DMS53 treated with DMSO at 0.1 percent for 48 hours (cell line): ENCODE results near the gene CDKAL1.
"Not testable (repeated sequence)": the region's sequence is repeated elsewhere in the genome, so short reads cannot be mapped to it uniquely, and the experiment has no call there.

ENCODE experiments used
- DNase-seq: peaks from one replicate; lab custom pipeline; 2025; ENCODE audit not compliant: unreplicated experiment; lab: John Stamatoyannopoulos, UW

Gene CDKAL1

DNA sequence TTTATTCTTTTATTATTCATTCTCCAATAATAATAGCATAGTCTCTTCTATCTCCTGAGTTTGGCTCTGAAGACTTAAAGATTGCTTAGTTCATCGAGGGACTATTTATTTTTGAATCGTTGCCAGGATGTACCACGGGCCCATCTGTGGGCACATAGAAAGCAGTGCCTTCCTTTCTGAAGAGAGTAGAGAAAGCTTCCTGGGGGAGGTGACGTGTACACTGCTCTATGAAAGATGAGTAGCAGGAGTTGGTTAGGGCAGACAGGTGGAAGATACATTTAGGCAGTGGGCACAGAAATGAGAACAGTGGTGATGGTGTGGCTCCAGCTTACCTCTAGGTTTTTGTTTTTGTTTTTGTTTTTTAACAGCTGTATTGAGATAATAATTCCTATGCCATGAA lies 98.4 kb downstream of the CDKAL1 start:
- DNase-seq, result peak; percentile 12

- no peak for DNase-seq
Observed at GRCh38 chr6:20633566-20634340, 99.5 kb downstream of the CDKAL1 start.

GRCh38 chr6:20639161-20639560 lies 104.9 kb downstream of the CDKAL1 start:
- no peak for DNase-seq

DNA sequence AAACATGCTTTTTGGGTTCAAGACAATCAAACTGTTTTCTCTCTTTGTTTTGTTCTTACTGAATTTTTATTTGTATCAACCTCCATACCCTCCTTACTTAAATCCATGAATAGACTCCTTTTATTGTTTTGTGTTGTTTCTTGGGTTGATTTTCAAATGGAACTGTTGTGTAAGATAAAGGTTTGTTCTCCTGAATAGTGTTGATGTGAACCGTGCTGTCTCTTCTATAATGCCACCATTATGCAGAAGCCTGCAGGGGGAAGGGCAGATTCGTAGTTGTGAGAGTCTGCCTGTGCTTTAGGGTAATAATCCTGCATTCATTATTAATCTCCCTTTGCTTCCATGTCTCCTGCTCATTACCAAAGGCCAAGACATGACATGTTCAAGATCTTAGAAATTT lies 105.9 kb downstream of the CDKAL1 start:
- DNase-seq, result no peak

GRCh38 chr6:20642441-20642840 lies 108.2 kb downstream of the CDKAL1 start:
- no peak for DNase-seq

GRCh38 chr6:20644667-20645370 lies 110.6 kb downstream of the CDKAL1 start:
- DNase-seq, result no peak

DNA sequence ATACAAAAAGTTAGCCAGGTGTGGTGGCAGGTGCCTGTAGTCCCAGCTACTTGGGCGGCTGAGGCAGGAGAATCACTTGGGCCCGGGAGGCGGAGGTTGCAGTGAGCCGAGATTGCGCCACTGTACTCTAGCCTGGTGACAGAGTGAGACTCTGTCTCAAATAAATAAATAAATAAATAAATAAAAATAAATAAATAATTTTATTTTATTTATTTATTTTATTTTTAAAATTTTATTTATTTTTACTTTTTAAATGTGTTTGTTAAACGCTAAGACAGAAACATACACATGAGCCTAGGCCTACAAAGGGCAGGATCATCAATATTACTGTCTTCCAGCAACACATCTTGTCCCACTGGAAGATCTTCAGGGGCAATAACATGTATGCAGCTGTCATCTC lies 111.3 kb downstream of the CDKAL1 start:
- DNase-seq, result not testable (repeated sequence)

DNA sequence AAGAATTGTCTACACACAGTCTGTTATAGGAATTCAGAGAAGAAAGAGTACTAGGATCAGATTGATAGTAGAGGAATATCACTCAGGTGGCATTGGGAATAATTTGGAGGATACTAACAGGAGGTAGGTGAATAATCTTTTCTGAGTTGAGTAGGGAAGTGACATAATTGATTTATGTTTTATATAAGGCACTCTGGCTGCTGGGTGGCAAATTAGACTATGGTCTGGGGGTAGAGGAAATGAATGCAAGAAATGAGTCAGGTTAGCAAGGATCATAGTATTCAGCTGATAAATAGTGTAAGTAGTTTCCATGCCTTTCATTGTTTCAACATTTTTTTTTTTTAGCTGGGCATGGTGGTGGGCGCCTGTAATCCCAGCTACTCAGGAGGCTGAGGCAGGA lies 113.3 kb downstream of the CDKAL1 start:
- no peak for DNase-seq

DNA sequence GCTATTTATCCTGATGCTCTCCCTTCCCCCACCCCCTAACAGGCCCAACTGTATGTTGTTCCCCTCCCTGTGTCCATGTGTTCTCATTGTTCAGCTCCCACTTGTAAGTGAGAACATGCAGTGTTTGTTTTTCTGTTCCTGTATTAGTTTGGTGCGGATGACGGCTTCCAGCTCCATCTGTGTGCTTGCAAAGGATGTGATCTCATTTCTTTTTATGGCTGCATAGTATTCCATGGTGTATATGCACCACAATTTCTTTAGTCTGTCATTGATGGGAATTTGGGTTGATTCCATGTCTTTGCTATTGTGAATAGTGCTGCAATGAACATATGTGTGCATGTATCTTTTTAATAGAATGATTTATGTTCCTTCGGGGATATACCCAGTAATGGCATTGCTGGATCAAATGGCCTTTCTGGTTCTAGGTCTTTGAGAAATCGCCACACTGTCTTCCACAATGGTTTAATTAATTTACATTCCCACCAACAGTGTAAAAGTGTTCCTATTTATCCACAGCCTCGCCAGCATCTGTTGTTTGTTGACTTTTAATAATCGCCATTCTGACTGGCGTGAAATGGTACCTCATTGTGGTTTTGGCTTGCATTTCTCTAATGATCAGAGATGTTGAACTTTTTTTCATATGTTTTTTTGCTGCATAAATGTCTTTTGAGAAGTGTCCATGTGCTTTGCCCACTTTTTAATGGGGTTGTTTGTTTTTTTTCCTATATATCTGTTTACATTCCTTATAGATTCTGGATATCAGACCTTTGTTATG lies 115.6 kb downstream of the CDKAL1 start:
- not testable (repeated sequence) for DNase-seq

GRCh38 chr6:20652299-20653084 lies 118.2 kb downstream of the CDKAL1 start:
- DNase-seq, result no peak

- DNase-seq, result no peak
Observed at GRCh38 chr6:20653085-20653479, 118.8 kb downstream of the CDKAL1 start.

- no peak for DNase-seq
Observed at GRCh38 chr6:20655317-20655716, 121.1 kb downstream of the CDKAL1 start.

DNA sequence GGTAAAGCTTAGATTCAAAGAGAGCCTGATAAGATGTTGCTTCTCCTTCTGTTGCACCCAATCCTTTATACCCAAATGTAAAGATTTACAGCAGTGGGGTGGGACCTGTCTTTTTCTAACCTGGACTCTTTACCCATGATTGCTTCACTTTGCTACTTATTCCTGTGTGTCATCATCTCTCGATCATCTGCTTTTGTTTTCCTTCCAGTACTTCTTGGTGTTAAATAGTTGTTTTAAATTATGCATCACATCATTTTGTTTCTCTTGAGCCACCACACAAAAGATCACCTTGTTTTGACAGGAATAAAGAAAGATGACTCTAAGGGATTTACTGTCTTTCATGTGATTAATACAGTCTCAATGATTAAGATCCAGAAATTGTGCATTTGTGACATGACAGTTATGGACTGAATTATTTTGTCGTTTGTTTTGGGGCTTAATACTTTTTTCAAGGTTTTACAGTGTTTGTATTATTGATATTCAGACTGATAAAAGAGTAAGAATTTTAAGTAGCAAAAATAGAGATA lies 123.1 kb downstream of the CDKAL1 start:
- DNase-seq, result no peak

- no peak for DNase-seq
Observed at GRCh38 chr6:20658053-20658452, 123.8 kb downstream of the CDKAL1 start.

GRCh38 chr6:20658516-20658915 lies 124.3 kb downstream of the CDKAL1 start:
- DNase-seq, result no peak

- no peak for DNase-seq
Observed at GRCh38 chr6:20660534-20660933, 126.3 kb downstream of the CDKAL1 start.

DNA sequence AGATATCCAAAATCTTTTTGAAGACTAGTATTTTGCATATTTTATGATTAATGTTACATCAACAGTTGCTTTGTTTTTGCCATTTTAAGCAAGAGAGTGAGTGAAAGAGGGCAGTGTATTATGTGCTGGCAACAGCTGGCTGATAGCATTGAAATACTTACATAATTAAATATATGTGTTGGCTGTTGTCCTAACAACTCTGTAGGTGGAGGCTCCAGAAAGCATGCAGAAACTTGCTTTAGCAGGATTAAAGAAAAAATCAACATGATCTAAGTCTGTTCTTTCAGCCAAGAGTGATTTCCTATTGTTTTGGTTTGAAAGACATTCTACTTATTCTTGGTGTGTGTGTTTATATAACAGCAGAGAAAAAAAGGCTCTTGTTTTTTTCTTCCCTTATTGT lies 127.5 kb downstream of the CDKAL1 start:
- DNase-seq, result no peak

DNA sequence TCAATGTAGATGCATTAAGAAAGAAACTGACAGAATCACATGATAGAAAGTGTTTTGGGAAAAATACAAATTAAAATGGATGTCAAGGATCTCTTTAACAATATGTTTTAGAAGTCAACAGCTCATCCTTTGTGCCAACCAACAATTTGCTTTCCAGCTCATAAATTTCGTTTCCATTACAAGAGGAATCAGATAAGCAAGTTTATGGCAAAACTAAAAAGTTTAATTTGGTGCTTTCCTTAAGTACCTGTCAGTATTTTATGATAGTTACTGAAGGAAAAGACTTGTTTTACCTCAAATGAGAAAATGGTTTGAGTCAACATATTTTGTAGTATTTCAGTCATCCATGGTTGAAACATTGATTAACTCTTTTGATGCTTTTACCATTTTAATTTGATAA lies 130.0 kb downstream of the CDKAL1 start:
- no peak for DNase-seq

GRCh38 chr6:20665290-20665689 lies 131.0 kb downstream of the CDKAL1 start:
- no peak for DNase-seq

- no peak for DNase-seq
Observed at GRCh38 chr6:20669571-20670314, 135.5 kb downstream of the CDKAL1 start.
